SK-N-SH treated with all-trans-retinoic acid at 6 μM for 48 hours (cell line): ENCODE results near the gene LLGL2.
"Not testable (repeated sequence)": the region's sequence is repeated elsewhere in the genome, so short reads cannot be mapped to it uniquely, and the experiment has no call there.

ENCODE experiments used
- ATAC-seq: fragments of 200-7000 bp; cut with Tn5 transposase; 3 replicates; pipeline ENCODE4 v1.9.1; 2020; ENCODE audit warnings: mild to moderate bottlenecking, moderate library complexity
- ARNTL ChIP-seq: fragments of 450-650 bp; formaldehyde crosslinking; IDR thresholded peaks from 2 replicates; pipeline ENCODE4 v1.5.0; 2020; ENCODE audit warnings: low read depth, mild to moderate bottlenecking, moderate library complexity, borderline replicate concordance
- BACH2 ChIP-seq: fragments of 250-450 bp; sonication (Bioruptor Pico); IDR thresholded peaks from 2 replicates; pipeline ENCODE4 v1.9.0; 2021; ENCODE audit warnings: mild to moderate bottlenecking, borderline replicate concordance
- CREB5 ChIP-seq: fragments of 250-450 bp; sonication (Bioruptor Pico); IDR thresholded peaks from 2 replicates; pipeline ENCODE4 v1.5.1; 2020; ENCODE audit warnings: low read depth, mild to moderate bottlenecking, moderate library complexity
- CSDC2 ChIP-seq: fragments of 250-450 bp; sonication (Bioruptor Pico); IDR thresholded peaks from 2 replicates; pipeline ENCODE4 v1.5.0; 2020; ENCODE audit warnings: mild to moderate bottlenecking, moderate library complexity
- CSRNP3 ChIP-seq: fragments of 250-450 bp; sonication (Bioruptor Pico); IDR thresholded peaks from 2 replicates; pipeline ENCODE4 v1.5.1; 2021; ENCODE audit warnings: mild to moderate bottlenecking, moderate library complexity
- GLIS3 ChIP-seq: fragments of 250-450 bp; sonication (Bioruptor Pico); IDR thresholded peaks from 2 replicates; pipeline ENCODE4 v1.5.0; 2020; ENCODE audit warnings: mild to moderate bottlenecking, moderate library complexity
- OSR1 ChIP-seq: fragments of 250-450 bp; sonication (Bioruptor Pico); IDR thresholded peaks from 2 replicates; pipeline ENCODE4 v1.8.0; 2022; ENCODE audit warnings: moderate library complexity, mild to moderate bottlenecking, inconsistent platforms
- PATZ1 ChIP-seq: fragments of 250-450 bp; sonication (Bioruptor Pico); IDR thresholded peaks from 2 replicates; pipeline ENCODE4 v1.8.0; 2020; ENCODE audit warnings: mild to moderate bottlenecking, moderate library complexity, borderline replicate concordance
- POU6F1 ChIP-seq: fragments of 250-450 bp; sonication (Bioruptor Pico); IDR thresholded peaks from 2 replicates; pipeline ENCODE4 v1.8.0; 2021; ENCODE audit warnings: low read depth, mild to moderate bottlenecking, moderate library complexity, borderline replicate concordance
- PPARA ChIP-seq: fragments of 250-450 bp; sonication (Bioruptor Pico); IDR thresholded peaks from 2 replicates; pipeline ENCODE4 v1.5.0; 2020; ENCODE audit warnings: mild to moderate bottlenecking, borderline replicate concordance
- SNAI2 ChIP-seq: fragments of 250-450 bp; sonication (Bioruptor Pico); IDR thresholded peaks from 2 replicates; pipeline ENCODE4 v1.5.0; 2020; ENCODE audit warnings: mild to moderate bottlenecking, moderate library complexity
- TCF4 ChIP-seq: fragments of 250-450 bp; sonication (Bioruptor Pico); IDR thresholded peaks from 2 replicates; pipeline ENCODE4 v1.8.0; 2021; ENCODE audit warnings: mild to moderate bottlenecking, moderate library complexity, borderline replicate concordance
- TOX ChIP-seq: fragments of 250-450 bp; sonication (Bioruptor Pico); IDR thresholded peaks from 2 replicates; pipeline ENCODE4 v1.8.0; 2021; ENCODE audit warnings: mild to moderate bottlenecking, moderate library complexity, borderline replicate concordance
- TSHZ2 ChIP-seq: fragments of 250-450 bp; sonication (Bioruptor Pico); IDR thresholded peaks from 2 replicates; pipeline ENCODE4 v1.5.0; 2020; ENCODE audit warnings: mild to moderate bottlenecking, moderate library complexity
- ZC3H10 ChIP-seq: fragments of 250-450 bp; sonication (Bioruptor Pico); IDR thresholded peaks from 2 replicates; pipeline ENCODE4 v1.5.1; 2021; ENCODE audit warnings: mild to moderate bottlenecking, moderate library complexity
- ZFP3 ChIP-seq: fragments of 250-450 bp; sonication (Bioruptor Pico); IDR thresholded peaks from 2 replicates; pipeline ENCODE4 v1.5.0; 2020; ENCODE audit warnings: mild to moderate bottlenecking, moderate library complexity
- ZNF565 ChIP-seq: fragments of 450-650 bp; formaldehyde crosslinking; conservative IDR thresholded peaks from 2 replicates; pipeline ENCODE4 v1.5.0; 2020; ENCODE audit warnings: low read depth, mild to moderate bottlenecking, moderate library complexity
- ZNF70 ChIP-seq: fragments of 450-650 bp; formaldehyde crosslinking; IDR thresholded peaks from 2 replicates; pipeline ENCODE4 v1.5.0; 2020; ENCODE audit warnings: mild to moderate bottlenecking, moderate library complexity
- ZNF8 ChIP-seq: fragments of 450-650 bp; formaldehyde crosslinking; IDR thresholded peaks from 2 replicates; pipeline ENCODE4 v1.5.0; 2020; ENCODE audit warnings: mild to moderate bottlenecking, moderate library complexity

Gene LLGL2

GRCh38 chr17:75518201-75518600, 7.3 kb upstream of the LLGL2 start:
- TF ChIP-seq ZC3H10 (no peak), ZNF8 (CRISPR knock-in tag) (no peak), CSDC2 (CRISPR knock-in tag) (no peak), BACH2 (CRISPR knock-in tag) (no peak), GLIS3 (no peak), POU6F1 (CRISPR knock-in tag) (no peak), ZNF70 (CRISPR knock-in tag) (no peak), PPARA (CRISPR knock-in tag) (no peak), TCF4 (CRISPR knock-in tag) (no peak), TOX (CRISPR knock-in tag) (no peak), CSRNP3 (CRISPR knock-in tag) (no peak), OSR1 (CRISPR knock-in tag) (no peak), PATZ1 (CRISPR knock-in tag) (no peak), CREB5 (CRISPR knock-in tag) (no peak), ARNTL (CRISPR knock-in tag) (no peak), SNAI2 (CRISPR knock-in tag) (no peak), ZFP3 (no peak), TSHZ2 (no peak), ZNF565 (CRISPR knock-in tag) (no peak)
- no peak for ATAC-seq

GRCh38 chr17:75518983-75519537, 6.4 kb upstream of the LLGL2 start:
- ATAC-seq: no peak
- no peak for TF ChIP-seq TCF4 (CRISPR knock-in tag)

GRCh38 chr17:75520413-75520812, 5.1 kb upstream of the LLGL2 start:
- ATAC-seq: not testable (repeated sequence)

GRCh38 chr17:75521290-75521689, 4.2 kb upstream of the LLGL2 start:
- no peak for TF ChIP-seq ARNTL (CRISPR knock-in tag)
- no peak for TF ChIP-seq TCF4 (CRISPR knock-in tag)
- ATAC-seq: no peak
